GM19328 (cell line): ENCODE results near the gene NT5C1B.

Experiments used
- ATAC-seq: cut with Tn5 transposase; IDR thresholded peaks from one replicate; pipeline ENCODE4 v1.9.1; 2021; ENCODE audit warnings: mild to moderate bottlenecking, moderate library complexity; ENCODE audit not compliant: unreplicated experiment

Gene NT5C1B

GRCh38 chr2:18600255-18600613, 10.9 kb upstream of the NT5C1B start:
- no peak for ATAC-seq

GRCh38 chr2:18599509-18600254, 10.3 kb upstream of the NT5C1B start:
- ATAC-seq: no peak

- ATAC-seq: no peak
Observed at GRCh38 chr2:18598848-18599484, 9.6 kb upstream of the NT5C1B start.

- no peak for ATAC-seq
Observed at GRCh38 chr2:18597618-18598017, 8.2 kb upstream of the NT5C1B start.

- no peak for ATAC-seq
Observed at GRCh38 chr2:18596993-18597392, 7.6 kb upstream of the NT5C1B start.

GRCh38 chr2:18593496-18593895, 4.1 kb upstream of the NT5C1B start:
- ATAC-seq: no peak

- ATAC-seq: no peak
Observed at GRCh38 chr2:18592372-18592771, 3.0 kb upstream of the NT5C1B start.

- ATAC-seq: no peak
Observed at GRCh38 chr2:18588802-18589201, 567 bp downstream of the NT5C1B start.

- no peak for ATAC-seq
Observed at GRCh38 chr2:18588049-18588448, 1.3 kb downstream of the NT5C1B start.

- no peak for ATAC-seq
Observed at GRCh38 chr2:18585526-18585925, 3.8 kb downstream of the NT5C1B start.

- no peak for ATAC-seq
Observed at GRCh38 chr2:18584608-18584954, 4.8 kb downstream of the NT5C1B start.

- no peak for ATAC-seq
Observed at GRCh38 chr2:18583905-18584607, 5.3 kb downstream of the NT5C1B start.

GRCh38 chr2:18580606-18581005, 8.8 kb downstream of the NT5C1B start:
- no peak for ATAC-seq

- no peak for ATAC-seq
Observed at GRCh38 chr2:18578033-18578432, 11.3 kb downstream of the NT5C1B start.

- no peak for ATAC-seq
Observed at GRCh38 chr2:18566145-18566769, 23.1 kb downstream of the NT5C1B start.

GRCh38 chr2:18560797-18561085, 28.6 kb downstream of the NT5C1B start:
- ATAC-seq: peak; percentile 0

- ATAC-seq: peak; percentile 93
Observed at GRCh38 chr2:18560031-18560796, 29.2 kb downstream of the NT5C1B start, which contains the start of gene RDH14. Gene RDH14, minus strand, starts transcription at chr2:18560653. Its CDS starts 81 bp downstream, at chr2:18560572.

- no peak for ATAC-seq
Observed at GRCh38 chr2:18559531-18560030, 29.8 kb downstream of the NT5C1B start.

GRCh38 chr2:18558458-18558857, 30.9 kb downstream of the NT5C1B start:
- ATAC-seq: no peak

- no peak for ATAC-seq
Observed at GRCh38 chr2:18557121-18557520, 32.2 kb downstream of the NT5C1B start.
